Lung (tissue), 12 donors: ENCODE data around the gene UAP1. TPM values are rescaled to one million over a fixed set of nuclear protein-coding genes. Genes with fewer than 3 reads are reported as not detected.
"Not testable (repeated sequence)": the region's sequence is repeated elsewhere in the genome, so short reads cannot be mapped to it uniquely, and the experiment has no call there.

Experiments
- ATAC-seq: fragments of 200-7000 bp; cut with Tn5 transposase; one replicate; pipeline ENCODE4 v1.9.1; 2020; ENCODE audit warnings: moderate number of reproducible peaks; ENCODE audit not compliant: insufficient read depth, low FRiP score
- DNase-seq, 3 donors: peaks; one replicate each; pipeline ENCODE4 v3.0.0-alpha.2; 2013 to 2017
- H3K27ac ChIP-seq, 2 donors: one replicate each; pipeline ENCODE4 v1.5.1; 2013; ENCODE audit warnings: mild to moderate bottlenecking in 2 of 2, moderate library complexity in 2 of 2, control low read depth in 1 of 2, inconsistent platforms in 1 of 2, low read depth in 1 of 2, low read length in 1 of 2
- H3K27me3 ChIP-seq, 3 donors: one replicate each; pipeline ENCODE4 v1.5.1; 2013; ENCODE audit warnings: low read length in 2 of 3; ENCODE audit not compliant: control insufficient read depth in 3 of 3, insufficient read depth in 3 of 3
- H3K36me3 ChIP-seq, 4 donors: one replicate each; pipeline ENCODE4 v1.5.1; 2013; ENCODE audit warnings: low read length in 4 of 4, mild to moderate bottlenecking in 1 of 4, moderate library complexity in 1 of 4; ENCODE audit not compliant: control insufficient read depth in 4 of 4, insufficient read depth in 4 of 4
- H3K4me1 ChIP-seq, 5 donors: one replicate each; pipeline ENCODE4 v1.5.1; 2013; ENCODE audit warnings: low read length in 5 of 5, mild to moderate bottlenecking in 2 of 5, moderate library complexity in 1 of 5; ENCODE audit not compliant: control insufficient read depth in 5 of 5, insufficient read depth in 5 of 5
- H3K4me3 ChIP-seq: one replicate; pipeline ENCODE4 v1.5.1; 2013; ENCODE audit warnings: mild to moderate bottlenecking, control low read depth, moderate library complexity
- H3K9ac ChIP-seq, 2 donors: one replicate each; pipeline ENCODE4 v1.5.1; 2013; ENCODE audit warnings: low read length in 2 of 2, control low read depth in 1 of 2; ENCODE audit not compliant: insufficient read depth in 1 of 2
- H3K9me3 ChIP-seq, 4 donors: one replicate each; pipeline ENCODE4 v1.5.1; 2013; ENCODE audit warnings: low read length in 3 of 4, mild to moderate bottlenecking in 1 of 4, moderate library complexity in 1 of 4; ENCODE audit not compliant: control insufficient read depth in 4 of 4, insufficient read depth in 3 of 4
- CTCF ChIP-seq: IDR thresholded peaks from 2 replicates; pipeline ENCODE4 v1.5.1; 2012; ENCODE audit warnings: mild to moderate bottlenecking; ENCODE audit errors: control extremely low read depth, extremely low read depth
- whole genome bisulfite sequencing, 2 donors: extraction: QIAGEN DNeasy Blood & Tissue Kit; methylation state at CpG; one replicate each; pipeline ENCODE4 v1.1.7; 2013; 5-methylcytosine and 5-hydroxymethylcytosine counted together
- polyA plus RNA-seq, 2 donors: library from polyadenylated mRNA; stranded (reverse); fragments of 200-250 nt; gene quantifications; one replicate each; pipeline ENCODE4 v1.2.1, GENCODE V29; 2013
- total RNA-seq, 2 donors: library from RNA; depleted of rRNA in 1 of 2; stranded (reverse); fragments of >200 nt in 1 of 2; gene quantifications; one replicate each; pipeline ENCODE4 v1.2.1, GENCODE V29; 2014 to 2021
- donor health status: control.
- donor health status: control.
- donor health status: Bipolar disorder and iron deficiency.
- donor health status: healthy.
- donor health status: DM: yes; HTN: yes; CAD: no.

The UAP1 gene
- total and polyA plus RNA-seq, 4 donors = 34.7 to 43.4 (median 39.2) TPM

DNA sequence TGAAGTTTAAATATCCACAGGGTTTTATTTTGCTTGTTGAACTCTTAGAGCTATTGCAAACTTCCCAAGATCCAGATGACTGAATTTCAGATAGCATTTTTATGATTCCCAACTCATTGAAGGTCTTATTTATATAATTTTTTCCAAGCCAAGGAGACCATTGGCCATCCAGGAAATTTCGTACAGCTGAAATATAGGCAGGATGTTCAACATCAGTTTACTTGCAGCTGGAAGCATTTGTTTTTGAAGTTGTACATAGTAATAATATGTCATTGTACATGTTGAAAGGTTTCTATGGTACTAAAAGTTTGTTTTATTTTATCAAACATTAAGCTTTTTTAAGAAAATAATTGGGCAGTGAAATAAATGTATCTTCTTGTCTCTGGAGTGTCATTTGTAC, 37.9 kb downstream of the UAP1 start:
- TF ChIP-seq CTCF = no peak
- DNase-seq = no peak
- WGBS, 2 donors = 89 to 94% methylated on average over 1 of the region's 1 CpG
- Histone ChIP-seq H3K27me3 (no peaks in the 10 kb centered on the region), H3K9me3 (no peaks in the 10 kb centered on the region), H3K36me3 (peaks cover 0 to 25% (median 9%) of the 10 kb centered on the region in 4 donors), H3K9ac (no peak overlapping the region), H3K4me3 (no peak overlapping the region), H3K27ac (no peak overlapping the region), H3K4me1 (no peaks in the 10 kb centered on the region)
- ATAC-seq = no peak

GRCh38 chr1:162603117-162603516, 41.6 kb downstream of the UAP1 start:
- WGBS, 2 donors = 95 to 96% methylated on average over 2 of the region's 2 CpGs
- not testable (repeated sequence) for H3K4me3 ChIP-seq, H3K9me3 ChIP-seq, DNase-seq, H3K4me1 ChIP-seq, ATAC-seq, H3K27me3 ChIP-seq, H3K27ac ChIP-seq, H3K9ac ChIP-seq
- H3K36me3 ChIP-seq = peaks cover 0 to 14% (median 8%) of the 10 kb centered on the region in 4 donors

- Histone ChIP-seq H3K4me3 (no peak overlapping the region), H3K27me3 (no peaks in the 10 kb centered on the region), H3K27ac (peak overlapping the region in 1 of 2 donors; percentile 60), H3K9ac (no peak overlapping the region), H3K36me3 (peaks cover 0 to 9% (median 5%) of the 10 kb centered on the region in 4 donors), H3K9me3 (peaks cover 0 to 2% (median 0%) of the 10 kb centered on the region in 4 donors), H3K4me1 (no peaks in the 10 kb centered on the region)
- WGBS, 2 donors = 94 to 95% methylated on average over 3 of the region's 3 CpGs
- ATAC-seq = no peak
- TF ChIP-seq CTCF = no peak
- DNase-seq = peak in 1 of 3 donors; percentile 13
Observed at GRCh38 chr1:162605225-162605927, 43.9 kb downstream of the UAP1 start.

DNA sequence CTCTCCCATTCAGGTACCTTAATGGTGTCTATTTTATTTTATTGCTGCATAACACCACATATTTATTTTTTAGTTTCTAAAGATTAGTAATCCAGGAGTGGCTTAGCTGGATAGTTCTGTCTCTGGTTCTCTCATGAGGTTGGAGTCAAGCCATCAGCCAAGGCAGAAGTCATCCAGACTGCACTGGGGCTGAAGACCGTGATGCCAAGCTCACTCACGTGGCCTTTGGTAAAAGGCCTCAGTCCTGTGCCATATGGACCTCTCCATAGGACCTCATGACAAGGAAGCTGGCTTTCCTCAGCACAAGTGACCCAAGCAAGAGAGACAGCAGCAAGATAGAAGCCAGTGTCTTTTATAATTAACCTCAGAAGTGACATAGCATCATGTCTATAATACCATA, 47.8 kb downstream of the UAP1 start:
- DNase-seq (no peak), ATAC-seq (no peak)
- Histone ChIP-seq H3K4me1 (peaks cover 0 to 7% (median 3%) of the 10 kb centered on the region in 5 donors), H3K27ac (no peak overlapping the region), H3K4me3 (no peak overlapping the region), H3K27me3 (no peaks in the 10 kb centered on the region), H3K36me3 (peaks cover 0 to 3% (median 1%) of the 10 kb centered on the region in 4 donors), H3K9ac (no peak overlapping the region), H3K9me3 (peaks cover 0 to 2% (median 0%) of the 10 kb centered on the region in 4 donors)
- TF ChIP-seq CTCF = no peak
- 93 to 98% methylated on average over 2 of the region's 2 CpGs for WGBS, 2 donors
